ENCODE measurements around the gene MACROD2.

DNA sequence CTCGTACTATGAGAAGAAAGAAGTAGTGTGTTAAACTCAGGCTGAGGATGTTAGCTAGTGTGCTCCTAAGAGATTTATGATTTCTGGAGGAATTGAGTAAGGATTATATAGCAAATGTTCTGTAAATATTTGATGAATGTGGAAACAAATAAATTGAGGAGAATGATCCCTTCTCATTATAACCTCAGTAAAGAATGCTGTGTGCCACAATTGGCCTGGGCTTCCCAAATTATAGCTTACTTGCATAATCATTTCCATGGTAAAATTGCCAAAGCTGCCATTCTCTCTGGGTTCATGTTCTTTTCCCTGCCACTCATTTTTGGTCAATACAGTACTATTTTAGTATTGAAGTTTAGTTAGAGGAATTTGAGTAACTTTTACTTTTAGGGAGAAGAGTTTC, 213.6 kb downstream of the MACROD2 start:
- TF ChIP-seq POLR2A (IDR thresholded peaks at IDR 0.05) (no peak), CTCF (IDR thresholded peaks at IDR 0.05) (no peak)

Data from uterus (tissue), 2 donors.